Stomach smooth muscle (tissue), 2 donors: ENCODE results near the gene CDH4.
"Not testable (repeated sequence)": the region's sequence is repeated elsewhere in the genome, so short reads cannot be mapped to it uniquely, and the experiment has no call there.

Experiments
- H3K27ac ChIP-seq: one replicate; pipeline ENCODE4 v1.7.0; 2013; ENCODE audit warnings: mild to moderate bottlenecking, low read length, inconsistent platforms
- H3K27me3 ChIP-seq, 2 donors: one replicate each; pipeline ENCODE4 v1.7.0; 2013; ENCODE audit warnings: low read length in 2 of 2; ENCODE audit not compliant: insufficient read depth in 2 of 2, control insufficient read depth in 1 of 2
- H3K36me3 ChIP-seq, 2 donors: one replicate each; pipeline ENCODE4 v1.7.0; 2013; ENCODE audit warnings: low read length in 2 of 2; ENCODE audit not compliant: control insufficient read depth in 2 of 2, insufficient read depth in 2 of 2
- H3K4me1 ChIP-seq: one replicate; pipeline ENCODE4 v1.7.0; 2013; ENCODE audit warnings: low read length; ENCODE audit not compliant: control insufficient read depth, insufficient read depth
- H3K4me3 ChIP-seq, 2 donors: one replicate each; pipeline ENCODE4 v1.7.0; 2013; ENCODE audit warnings: low read length in 2 of 2
- H3K9ac ChIP-seq, 2 donors: one replicate each; pipeline ENCODE4 v1.7.0; 2013; ENCODE audit warnings: low read length in 2 of 2, mild to moderate bottlenecking in 1 of 2
- H3K9me3 ChIP-seq, 2 donors: one replicate each; pipeline ENCODE4 v1.7.0; 2013; ENCODE audit warnings: low read length in 2 of 2; ENCODE audit not compliant: control insufficient read depth in 2 of 2
- donor health status: healthy.
- donor health status: Pancreatic carcinoma.

CDH4 gene

GRCh38 chr20:61979701-61980635 is 727.9 kb downstream of the CDH4 start:
- no peak overlapping the region for H3K9ac ChIP-seq
- H3K36me3 ChIP-seq, result peaks cover 8 to 20% of the 10 kb centered on the region in 2 donors
- H3K4me1 ChIP-seq, result no peaks in the 10 kb centered on the region
- no peaks in the 10 kb centered on the region for H3K9me3 ChIP-seq
- no peaks in the 10 kb centered on the region for H3K27me3 ChIP-seq
- no peak overlapping the region for H3K4me3 ChIP-seq
- H3K27ac ChIP-seq, result no peak overlapping the region

- H3K9me3 ChIP-seq, result no peaks in the 10 kb centered on the region
- H3K27ac ChIP-seq, result no peak overlapping the region
- no peaks in the 10 kb centered on the region for H3K27me3 ChIP-seq
- H3K9ac ChIP-seq, result no peak overlapping the region
- H3K4me3 ChIP-seq, result no peak overlapping the region
- H3K36me3 ChIP-seq, result peaks cover 8 to 19% of the 10 kb centered on the region in 2 donors
- no peaks in the 10 kb centered on the region for H3K4me1 ChIP-seq
These were observed 728.9 kb downstream of the CDH4 start for GRCh38 chr20:61980647-61981583.

- H3K36me3 ChIP-seq, result peaks cover 8 to 16% of the 10 kb centered on the region in 2 donors
- not testable (repeated sequence) for H3K27me3 ChIP-seq, H3K9me3 ChIP-seq, H3K27ac ChIP-seq, H3K4me3 ChIP-seq, H3K4me1 ChIP-seq, H3K9ac ChIP-seq
These were observed 729.6 kb downstream of the CDH4 start for GRCh38 chr20:61981691-61982090.

GRCh38 chr20:61982191-61982950 is 730.3 kb downstream of the CDH4 start:
- Histone ChIP-seq H3K36me3 (peaks cover 9 to 23% of the 10 kb centered on the region in 2 donors), H3K27me3 (no peaks in the 10 kb centered on the region), H3K4me1 (no peaks in the 10 kb centered on the region), H3K9me3 (no peaks in the 10 kb centered on the region), H3K27ac (no peak overlapping the region), H3K4me3 (no peak overlapping the region), H3K9ac (no peak overlapping the region)

- H3K9ac ChIP-seq, result no peak overlapping the region
- H3K27me3 ChIP-seq, result no peaks in the 10 kb centered on the region
- H3K27ac ChIP-seq, result no peak overlapping the region
- no peak overlapping the region for H3K4me3 ChIP-seq
- peaks cover 15 to 28% of the 10 kb centered on the region in 2 donors for H3K36me3 ChIP-seq
- no peaks in the 10 kb centered on the region for H3K9me3 ChIP-seq
- no peaks in the 10 kb centered on the region for H3K4me1 ChIP-seq
These were observed 730.9 kb downstream of the CDH4 start for GRCh38 chr20:61982951-61983315.

- Histone ChIP-seq H3K4me3 (no peak overlapping the region), H3K9me3 (no peaks in the 10 kb centered on the region), H3K36me3 (peaks cover 16 to 30% of the 10 kb centered on the region in 2 donors), H3K4me1 (no peaks in the 10 kb centered on the region), H3K27me3 (no peaks in the 10 kb centered on the region), H3K9ac (no peak overlapping the region), H3K27ac (no peak overlapping the region)
These were observed 731.9 kb downstream of the CDH4 start for GRCh38 chr20:61983965-61984364.

GRCh38 chr20:61984431-61984830 is 732.4 kb downstream of the CDH4 start:
- H3K27me3 ChIP-seq, H3K9ac ChIP-seq, H3K9me3 ChIP-seq, H3K4me3 ChIP-seq, H3K4me1 ChIP-seq, H3K27ac ChIP-seq: not testable (repeated sequence)
- peaks cover 16 to 30% of the 10 kb centered on the region in 2 donors for H3K36me3 ChIP-seq

- H3K27me3 ChIP-seq, result no peaks in the 10 kb centered on the region
- no peaks in the 10 kb centered on the region for H3K4me1 ChIP-seq
- no peaks in the 10 kb centered on the region for H3K9me3 ChIP-seq
- H3K36me3 ChIP-seq, result peaks cover 21 to 34% of the 10 kb centered on the region in 2 donors
- H3K27ac ChIP-seq, result no peak overlapping the region
- H3K9ac ChIP-seq, result no peak overlapping the region
- H3K4me3 ChIP-seq, result no peak overlapping the region
These were observed 733.0 kb downstream of the CDH4 start for GRCh38 chr20:61985096-61985495.

- no peaks in the 10 kb centered on the region for H3K4me1 ChIP-seq
- no peak overlapping the region for H3K9ac ChIP-seq
- H3K9me3 ChIP-seq, result peaks cover 0 to 6% of the 10 kb centered on the region in 2 donors
- H3K4me3 ChIP-seq, result no peak overlapping the region
- no peak overlapping the region for H3K27ac ChIP-seq
- H3K27me3 ChIP-seq, result no peaks in the 10 kb centered on the region
- peaks cover 25 to 38% of the 10 kb centered on the region in 2 donors for H3K36me3 ChIP-seq
These were observed 734.8 kb downstream of the CDH4 start for GRCh38 chr20:61986762-61987321.

GRCh38 chr20:61988665-61989064 is 736.6 kb downstream of the CDH4 start:
- Histone ChIP-seq H3K27ac (no peak overlapping the region), H3K9me3 (peaks cover 0 to 14% of the 10 kb centered on the region in 2 donors), H3K4me1 (no peaks in the 10 kb centered on the region), H3K27me3 (no peaks in the 10 kb centered on the region), H3K36me3 (peaks cover 39 to 53% of the 10 kb centered on the region in 2 donors), H3K4me3 (no peak overlapping the region), H3K9ac (no peak overlapping the region)
